CMK (cell line): ENCODE results near the gene UBE2D4.
"Not testable (repeated sequence)": the region's sequence is repeated elsewhere in the genome, so short reads cannot be mapped to it uniquely, and the experiment has no call there.

Experiments used
- DNase-seq: peaks from one replicate; pipeline ENCODE4 v3.0.0-alpha.2; 2010; ENCODE audit warnings: low read depth

The UBE2D4 gene

GRCh38 chr7:43968172-43969040, 42.2 kb downstream of the UBE2D4 start:
- DNase-seq, result not testable (repeated sequence)

DNA sequence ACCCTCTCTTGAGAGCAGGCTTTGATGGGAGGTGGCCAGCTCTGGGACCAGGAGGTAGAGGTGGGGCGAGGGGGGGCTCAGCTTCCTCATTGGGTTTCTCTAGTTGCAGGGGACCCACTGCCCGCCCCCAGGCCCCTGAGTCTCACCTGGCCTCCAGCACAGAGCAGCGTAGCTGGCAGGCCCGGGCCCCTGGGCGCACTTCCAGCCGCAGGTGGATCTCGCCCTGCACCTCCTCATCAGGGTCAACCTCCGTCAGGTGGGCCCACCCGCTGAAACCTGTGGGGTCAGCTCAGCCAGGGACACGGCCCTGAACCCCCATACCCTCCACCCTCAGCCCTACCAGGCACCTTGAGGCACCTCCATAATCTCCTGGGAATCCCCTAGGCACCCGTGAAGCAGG, 43.4 kb downstream of the UBE2D4 start:
- not testable (repeated sequence) for DNase-seq

DNA sequence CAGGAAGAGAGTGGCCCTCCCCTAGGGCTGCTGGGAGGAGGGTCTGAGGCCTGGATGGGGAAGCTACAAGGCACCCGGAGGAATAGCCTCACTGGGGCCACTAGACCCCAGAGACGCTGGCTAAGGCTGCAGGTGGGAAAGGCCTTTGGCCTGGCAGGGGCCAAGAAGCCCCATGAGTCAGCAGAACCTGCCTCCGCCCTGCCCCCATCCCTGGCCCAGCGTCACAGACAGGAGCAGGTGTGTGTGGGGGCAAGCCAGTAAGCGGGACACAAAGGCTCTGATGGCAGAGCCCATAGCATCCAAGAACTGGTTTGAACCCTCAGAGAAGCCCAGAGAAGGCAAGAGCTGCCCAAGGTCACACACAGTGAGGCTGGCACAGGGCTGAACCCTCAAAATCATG, 44.5 kb downstream of the UBE2D4 start:
- DNase-seq, result not testable (repeated sequence)

- not testable (repeated sequence) for DNase-seq
Measured at GRCh38 chr7:43974033-43974573, 47.9 kb downstream of the UBE2D4 start.

- DNase-seq, result not testable (repeated sequence)
Measured at GRCh38 chr7:43974725-43975482, 48.7 kb downstream of the UBE2D4 start.

GRCh38 chr7:43977525-43977924, 51.3 kb downstream of the UBE2D4 start:
- no peak for DNase-seq

GRCh38 chr7:43978102-43978501, 51.9 kb downstream of the UBE2D4 start:
- not testable (repeated sequence) for DNase-seq

GRCh38 chr7:43982848-43983247, 56.6 kb downstream of the UBE2D4 start:
- not testable (repeated sequence) for DNase-seq

- DNase-seq, result not testable (repeated sequence)
Measured at GRCh38 chr7:43983736-43984135, 57.5 kb downstream of the UBE2D4 start.

DNA sequence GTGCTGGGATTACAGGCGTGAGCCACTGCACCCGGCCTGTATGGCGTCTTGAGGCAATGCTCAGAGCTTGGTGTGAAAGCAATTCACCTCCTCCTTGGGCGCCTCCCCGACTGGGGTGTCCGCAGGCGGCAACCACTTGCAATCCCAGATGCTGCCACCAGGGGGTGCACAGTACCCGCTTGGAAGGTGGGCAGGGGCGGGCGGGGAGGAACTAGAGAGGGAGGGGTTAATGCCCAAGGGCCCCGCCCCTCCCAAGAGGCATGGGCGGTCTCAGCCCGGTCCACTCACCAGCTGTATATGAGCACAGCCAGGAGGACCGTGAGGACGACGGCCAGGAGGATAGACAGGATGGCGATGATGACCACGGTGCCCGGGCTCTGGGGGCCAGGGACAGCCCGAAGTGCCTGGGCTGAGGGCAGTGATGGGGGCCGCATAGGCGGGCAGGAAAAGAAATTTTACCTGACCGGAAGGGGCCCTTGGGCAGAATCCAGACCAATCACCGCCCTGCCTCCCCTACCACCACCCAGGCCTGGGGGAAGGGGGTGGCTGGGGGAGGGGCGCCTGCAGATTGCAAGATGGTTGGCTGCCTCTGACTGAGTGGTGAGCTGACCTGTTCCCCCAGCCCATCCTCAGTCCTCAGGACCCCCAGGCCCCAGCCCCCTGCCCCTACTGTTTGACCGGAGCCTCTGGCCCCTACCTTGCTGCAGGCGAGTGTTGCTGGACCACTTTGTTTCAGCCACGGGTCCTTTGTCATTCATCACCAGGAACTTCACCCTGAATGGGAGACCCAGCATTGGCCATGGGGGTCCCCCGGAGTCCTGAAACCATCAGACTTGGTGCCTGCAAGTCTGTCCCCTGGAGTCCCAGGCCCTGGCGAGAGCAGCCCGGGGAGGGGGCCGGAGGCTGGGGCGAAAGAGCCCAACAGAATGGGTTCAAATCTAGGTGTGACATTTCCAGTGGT, 59.9 kb downstream of the UBE2D4 start:
- DNase-seq, result peak; percentile 25

DNA sequence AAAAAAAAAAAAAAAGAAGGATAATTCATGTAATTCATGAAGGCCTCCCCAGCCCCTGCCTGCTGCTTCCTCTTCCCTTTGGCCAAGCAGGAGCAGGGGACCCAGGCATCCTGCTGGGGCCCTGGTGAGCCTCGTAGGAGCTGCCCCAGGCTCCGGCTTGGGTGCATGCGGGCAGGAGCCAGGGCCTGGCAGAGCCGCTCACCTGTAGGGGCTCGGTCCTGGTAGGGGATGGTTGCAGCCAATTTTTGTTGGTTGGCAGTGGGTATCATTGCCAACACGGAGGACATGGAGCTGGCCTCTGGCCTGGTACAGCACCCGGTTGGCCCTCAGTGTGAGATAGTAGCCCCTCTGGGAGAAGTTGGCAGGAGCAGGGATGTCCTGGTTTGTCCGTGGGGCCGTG, 61.2 kb downstream of the UBE2D4 start:
- DNase-seq, result not testable (repeated sequence)

DNA sequence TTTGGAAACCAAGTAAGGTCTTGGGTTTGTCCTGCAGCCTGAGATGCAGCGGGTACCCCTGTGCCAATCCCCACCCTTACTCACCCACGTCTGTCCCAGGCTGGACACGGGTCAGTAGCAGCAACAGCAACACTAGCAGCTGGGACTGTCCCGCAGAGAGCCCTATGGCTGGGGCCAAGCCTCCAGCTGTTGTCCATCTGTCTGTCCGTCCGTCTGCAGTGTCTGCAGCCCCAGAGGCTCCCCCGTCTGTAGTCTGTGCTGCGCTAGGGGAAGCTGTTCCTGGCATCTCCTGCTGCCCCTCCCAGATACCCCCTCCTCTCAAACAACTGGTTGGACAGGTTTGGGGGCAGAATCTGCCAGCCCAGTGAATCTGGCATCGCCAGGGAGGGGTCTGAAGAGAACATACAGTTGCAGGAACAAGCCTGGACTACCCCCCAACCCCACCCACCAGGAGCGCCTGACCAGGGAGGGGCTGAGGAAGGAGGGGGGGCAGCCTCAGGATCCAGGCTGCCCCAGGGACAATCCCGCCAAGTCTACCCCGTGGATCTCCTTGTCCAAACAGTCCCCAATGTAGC, 63.9 kb downstream of the UBE2D4 start:
- DNase-seq, result not testable (repeated sequence)

- DNase-seq, result not testable (repeated sequence)
Measured at GRCh38 chr7:43990829-43991228, 64.6 kb downstream of the UBE2D4 start.

DNA sequence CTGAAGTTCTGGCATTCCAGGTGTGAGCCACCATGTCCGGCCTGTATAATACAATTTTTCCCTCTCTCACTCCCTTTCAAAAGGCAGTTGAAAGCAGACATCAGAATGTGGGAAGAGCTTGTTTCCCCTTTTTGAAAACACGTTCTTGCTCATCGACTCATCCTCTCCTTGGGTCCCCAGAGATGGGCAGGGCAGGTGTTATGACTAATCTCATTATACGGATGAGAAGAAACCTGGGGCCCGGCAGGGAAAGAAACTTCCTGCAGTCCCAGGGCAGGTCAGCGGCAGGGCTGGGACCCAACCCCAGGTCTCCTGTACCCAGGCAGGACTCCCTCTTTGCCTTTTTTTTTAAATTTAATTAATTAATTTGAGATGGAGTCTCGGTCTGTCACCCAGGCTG, 66.7 kb downstream of the UBE2D4 start:
- DNase-seq, result not testable (repeated sequence)

GRCh38 chr7:43994681-43995080, 68.4 kb downstream of the UBE2D4 start:
- DNase-seq, result not testable (repeated sequence)

GRCh38 chr7:43997532-43997931, 71.3 kb downstream of the UBE2D4 start, which contains the start of gene SPDYE1:
TSS of gene SPDYE1 (plus strand) at chr7:43997897. CDS start at chr7:43999950, 2,053 bp downstream.
- not testable (repeated sequence) for DNase-seq
